Left ventricle myocardium inferior (tissue), 1 donor: Measurements from ENCODE around the gene DNAJB6. TPM values are rescaled to one million over a fixed set of nuclear protein-coding genes. Genes with fewer than 3 reads are reported as not detected.

ENCODE experiments used
- DNase-seq: peaks from one replicate; pipeline ENCODE4 v3.0.0-alpha.2; 2020
- H3K27ac ChIP-seq: fragments of 200-600 bp; replicated peaks from 2 replicates; pipeline ENCODE4 v1.8.0; 2021
- H3K27me3 ChIP-seq: fragments of 200-600 bp; 2 replicates; pipeline ENCODE4 v1.8.0; 2021; ENCODE audit warnings: low read depth
- H3K36me3 ChIP-seq: fragments of 200-600 bp; 2 replicates; pipeline ENCODE4 v1.8.0; 2021
- H3K4me1 ChIP-seq: fragments of 200-600 bp; 2 replicates; pipeline ENCODE4 v1.8.0; 2021
- H3K4me3 ChIP-seq: fragments of 200-600 bp; 2 replicates; pipeline ENCODE4 v1.8.0; 2021; ENCODE audit warnings: mild to moderate bottlenecking, moderate library complexity
- H3K9me3 ChIP-seq: fragments of 200-600 bp; replicated peaks from 2 replicates; pipeline ENCODE4 v1.8.0; 2021
- CTCF ChIP-seq: fragments of 200-600 bp; IDR thresholded peaks from 2 replicates; pipeline ENCODE4 v1.8.0; 2021; ENCODE audit warnings: antibody characterized with exemption, mild to moderate bottlenecking, borderline replicate concordance
- intact Hi-C: fragments of 100-400 bp; cut with micrococcal nuclease; formaldehyde crosslinking; loops from one replicate; pipeline ENCODE4 v1.11.0; 2022
- total RNA-seq: library from RNA; stranded (reverse); fragmentation: NEBNext Ultra II Directional; extraction: Animal tissue kit (Norgen Biotek cat#: 25700); gene quantifications from one replicate; pipeline ENCODE4 v1.2.1, GENCODE V29; 2021
- donor health status: DM: no; HTN: yes; CAD: no; lungs with severe emphysema.

DNAJB6 gene
- total RNA-seq, 1 donor from 2014 or later: 211 TPM

GRCh38 chr7:157440346-157441022 is 103.7 kb downstream of the DNAJB6 start:
- H3K4me3 ChIP-seq: no peak overlapping the region
- TF ChIP-seq CTCF: no peak
- no peaks in the 10 kb centered on the region for H3K4me1 ChIP-seq
- intact Hi-C loops: no loop called here
- no peaks in the 10 kb centered on the region for H3K9me3 ChIP-seq
- DNase-seq: no peak
- peaks cover 16% of the 10 kb centered on the region for H3K27me3 ChIP-seq
- H3K27ac ChIP-seq: no peak overlapping the region
- no peaks in the 10 kb centered on the region for H3K36me3 ChIP-seq

GRCh38 chr7:157441023-157441399 is 104.2 kb downstream of the DNAJB6 start:
- intact Hi-C loops: no loop called here
- no peak overlapping the region for H3K4me3 ChIP-seq

GRCh38 chr7:157442456-157442855 is 105.7 kb downstream of the DNAJB6 start:
- intact Hi-C loops: no loop called here
- no peaks in the 10 kb centered on the region for H3K9me3 ChIP-seq
- no peak overlapping the region for H3K27ac ChIP-seq
- no peak overlapping the region for H3K4me3 ChIP-seq
- no peak for TF ChIP-seq CTCF
- H3K36me3 ChIP-seq: no peaks in the 10 kb centered on the region
- no peaks in the 10 kb centered on the region for H3K4me1 ChIP-seq
- DNase-seq: no peak
- peaks cover 17% of the 10 kb centered on the region for H3K27me3 ChIP-seq

More at GRCh38 chr7:157441023-157441399, 104.2 kb downstream of the DNAJB6 start:
- Histone ChIP-seq H3K9me3 (no peaks in the 10 kb centered on the region), H3K36me3 (no peaks in the 10 kb centered on the region), H3K27me3 (peaks cover 17% of the 10 kb centered on the region), H3K4me1 (no peaks in the 10 kb centered on the region), H3K27ac (no peak overlapping the region)
- no peak for TF ChIP-seq CTCF
- no peak for DNase-seq

- Histone ChIP-seq H3K27ac (no peak overlapping the region), H3K36me3 (no peaks in the 10 kb centered on the region), H3K9me3 (no peaks in the 10 kb centered on the region), H3K4me1 (no peaks in the 10 kb centered on the region), H3K27me3 (peaks cover 17% of the 10 kb centered on the region), H3K4me3 (no peak overlapping the region)
- intact Hi-C loops: no loop called here
- TF ChIP-seq CTCF: no peak
- DNase-seq: no peak
Observed at GRCh38 chr7:157442993-157443831, 106.4 kb downstream of the DNAJB6 start.

GRCh38 chr7:157444011-157444842 is 107.4 kb downstream of the DNAJB6 start:
- DNase-seq: no peak
- intact Hi-C loops: no loop called here
- H3K27ac ChIP-seq: no peak overlapping the region

More at GRCh38 chr7:157444011-157444842, 107.4 kb downstream of the DNAJB6 start:
- no peak for TF ChIP-seq CTCF
- H3K4me1 ChIP-seq: no peaks in the 10 kb centered on the region
- H3K36me3 ChIP-seq: no peaks in the 10 kb centered on the region
- no peak overlapping the region for H3K4me3 ChIP-seq
- H3K27me3 ChIP-seq: peaks cover 17% of the 10 kb centered on the region
- H3K9me3 ChIP-seq: no peaks in the 10 kb centered on the region
